SK-N-MC (cell line): ENCODE data around the gene GRM7.

ENCODE experiments used
- EZH2 ChIP-seq: fragments of 200-600 bp; sonication (generic); IDR thresholded peaks from one replicate; pipeline ENCODE4 v1.6.1; 2017; ENCODE audit warnings: antibody characterized with exemption
- FOXP2 ChIP-seq: optimal IDR thresholded peaks from 2 replicates; pipeline ENCODE3; 2011; ENCODE audit warnings: mild to moderate bottlenecking, moderate library complexity; ENCODE audit not compliant: insufficient read depth; ENCODE audit errors: extremely low read length, control extremely low read depth
- POLR2AphosphoS5 ChIP-seq: IDR thresholded peaks from 2 replicates; pipeline ENCODE4 v1.6.1; 2012; ENCODE audit warnings: mild to moderate bottlenecking, low read depth, low read length, borderline replicate concordance

DNA sequence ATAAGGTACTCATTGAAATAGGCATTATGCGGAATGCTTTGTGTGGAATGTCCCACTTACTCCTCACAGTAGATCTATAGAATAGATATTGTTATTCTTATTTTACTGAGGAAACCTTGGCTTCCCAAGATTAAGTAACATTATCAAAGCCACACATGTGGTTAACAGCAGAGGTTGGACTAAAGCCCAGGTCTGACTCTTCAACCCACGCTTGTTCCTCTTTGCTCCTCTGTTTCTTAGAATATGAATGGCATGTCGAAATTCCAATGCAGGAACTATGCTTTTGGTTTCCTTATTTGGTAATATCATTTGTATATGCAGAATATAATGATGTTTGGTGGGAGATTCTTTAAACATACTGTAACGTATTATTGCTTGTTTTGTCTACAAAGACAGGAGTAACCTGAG lies 821.9 kb downstream of the GRM7 start:
- TF ChIP-seq POLR2AphosphoS5 (no peak), EZH2 (no peak), FOXP2 (no peak)
